Muscle of leg (tissue), 11 donors: Measurements from ENCODE around the gene CDADC1. TPM values are rescaled to one million over a fixed set of nuclear protein-coding genes. Genes with fewer than 3 reads are reported as not detected.

Experiments
- DNase-seq: peaks from one replicate; pipeline ENCODE4 v3.0.0; 2013
- H3K27ac ChIP-seq: one replicate; pipeline ENCODE4 v1.5.1; 2013; ENCODE audit warnings: mild to moderate bottlenecking, low read length, control low read depth
- H3K27me3 ChIP-seq: one replicate; pipeline ENCODE4 v1.6.1; 2013; ENCODE audit warnings: low read length; ENCODE audit not compliant: control insufficient read depth, insufficient read depth
- H3K36me3 ChIP-seq: one replicate; pipeline ENCODE4 v1.6.1; 2013; ENCODE audit warnings: low read length; ENCODE audit not compliant: control insufficient read depth, insufficient read depth
- H3K4me1 ChIP-seq: one replicate; pipeline ENCODE4 v1.6.1; 2013; ENCODE audit warnings: low read length; ENCODE audit not compliant: control insufficient read depth, insufficient read depth
- H3K4me3 ChIP-seq: one replicate; pipeline ENCODE4 v1.5.1; 2013; ENCODE audit warnings: low read length, control low read depth
- H3K9me3 ChIP-seq: replicated peaks from 2 replicates; pipeline ENCODE4 v1.6.1; 2013; ENCODE audit warnings: low read depth, low read length; ENCODE audit not compliant: control insufficient read depth
- WGBS: methylation state at CpG from one replicate; pipeline ENCODE4 v1.1.5; 2013; ENCODE audit warnings: missing lambda C conversion rate; ENCODE audit not compliant: insufficient coverage; 5-methylcytosine and 5-hydroxymethylcytosine counted together
- polyA plus RNA-seq, 8 donors: library from polyadenylated mRNA; unstranded; fragments of 120-200 nt; gene quantifications; one replicate each; pipeline versions ENCODE4 v1.2.1 to v1.2.3, GENCODE V29; 2013; ENCODE audit warnings: inconsistent platforms in 1 of 8, low replicate concordance in 1 of 8; ENCODE audit not compliant: insufficient read length in 8 of 8, insufficient read depth in 1 of 8
- total RNA-seq: library from RNA; stranded (reverse); fragments of 120-200 nt; gene quantifications from one replicate; pipeline ENCODE4 v1.2.4, GENCODE V29; 2013

The CDADC1 gene
- total and polyA plus RNA-seq, 9 donors = 6.3 to 12.3 (median 8.9) TPM

GRCh38 chr13:49302222-49302621 is 54.5 kb downstream of the CDADC1 start:
- Histone ChIP-seq H3K4me1 (peaks cover 30% of the 10 kb centered on the region), H3K27ac (no peak overlapping the region), H3K4me3 (no peak overlapping the region), H3K27me3 (no peaks in the 10 kb centered on the region), H3K36me3 (no peaks in the 10 kb centered on the region), H3K9me3 (no peaks in the 10 kb centered on the region)
- DNase-seq = no peak
- 67% methylated on average over 7 of the region's 7 CpGs for WGBS

DNA sequence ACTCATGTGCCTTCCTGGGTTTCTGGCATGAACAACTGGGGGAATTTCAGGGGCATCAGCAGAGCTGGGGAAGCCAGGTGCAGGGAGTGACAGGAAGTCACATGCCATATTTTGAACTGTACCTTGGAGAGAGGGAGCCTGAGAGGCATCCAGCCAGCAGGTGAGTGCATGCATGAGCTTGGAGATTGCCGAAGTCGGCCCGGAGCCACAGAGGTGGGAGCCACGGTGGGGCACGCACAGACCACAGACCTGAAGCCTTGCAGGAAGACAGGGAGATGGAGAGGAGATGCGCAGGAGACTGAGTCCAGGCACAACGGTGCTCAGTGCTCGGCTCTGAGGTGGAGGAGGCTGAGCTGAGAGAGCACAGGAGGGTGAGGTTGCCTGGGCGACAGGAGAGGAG is 55.1 kb downstream of the CDADC1 start:
- no peaks in the 10 kb centered on the region for H3K36me3 ChIP-seq
- DNase-seq = no peak
- WGBS = 82% methylated on average over 9 of the region's 9 CpGs
- H3K27ac ChIP-seq = no peak overlapping the region
- peaks cover 34% of the 10 kb centered on the region for H3K4me1 ChIP-seq
- no peak overlapping the region for H3K4me3 ChIP-seq
- H3K9me3 ChIP-seq = no peaks in the 10 kb centered on the region
- H3K27me3 ChIP-seq = no peaks in the 10 kb centered on the region

DNA sequence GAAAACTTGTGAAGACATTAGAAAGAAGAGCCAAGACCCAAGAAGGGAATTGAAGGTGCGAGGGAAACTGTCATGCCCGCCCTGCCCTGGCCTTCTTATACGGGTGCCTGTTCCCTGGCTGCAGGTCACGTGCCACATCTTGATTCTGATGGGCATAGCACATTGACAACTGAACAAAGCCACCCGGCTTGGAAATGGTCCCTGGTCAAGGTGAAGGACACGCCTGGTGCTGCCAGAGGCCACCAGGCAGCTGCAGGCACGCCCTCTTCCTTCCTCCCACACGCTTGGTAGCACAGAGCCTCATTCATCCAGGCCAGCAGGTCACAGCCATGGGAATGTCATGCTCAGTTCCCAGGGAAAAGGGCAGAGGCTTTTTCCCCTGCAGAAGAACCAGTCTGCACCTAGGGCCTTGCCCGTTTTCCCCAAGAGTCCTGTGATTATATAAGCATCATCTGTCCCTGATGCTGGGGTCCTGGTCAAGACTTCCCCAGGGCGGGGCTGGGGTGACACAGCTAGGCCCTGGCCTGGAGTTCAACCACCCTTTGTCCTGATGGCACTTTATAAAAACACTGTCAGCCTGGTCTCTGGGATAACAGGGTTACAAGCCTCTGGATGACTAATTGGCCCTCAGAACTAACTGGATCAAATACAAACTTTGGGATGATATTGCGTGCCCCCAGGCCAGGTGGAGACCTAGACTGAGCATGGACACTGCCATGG is 56.0 kb downstream of the CDADC1 start:
- DNase-seq = no peak
- Histone ChIP-seq H3K27ac (no peak overlapping the region), H3K36me3 (no peaks in the 10 kb centered on the region), H3K4me1 (peaks cover 40% of the 10 kb centered on the region), H3K9me3 (no peaks in the 10 kb centered on the region), H3K27me3 (no peaks in the 10 kb centered on the region), H3K4me3 (no peak overlapping the region)
- WGBS = 84% methylated on average over 11 of the region's 11 CpGs

DNA sequence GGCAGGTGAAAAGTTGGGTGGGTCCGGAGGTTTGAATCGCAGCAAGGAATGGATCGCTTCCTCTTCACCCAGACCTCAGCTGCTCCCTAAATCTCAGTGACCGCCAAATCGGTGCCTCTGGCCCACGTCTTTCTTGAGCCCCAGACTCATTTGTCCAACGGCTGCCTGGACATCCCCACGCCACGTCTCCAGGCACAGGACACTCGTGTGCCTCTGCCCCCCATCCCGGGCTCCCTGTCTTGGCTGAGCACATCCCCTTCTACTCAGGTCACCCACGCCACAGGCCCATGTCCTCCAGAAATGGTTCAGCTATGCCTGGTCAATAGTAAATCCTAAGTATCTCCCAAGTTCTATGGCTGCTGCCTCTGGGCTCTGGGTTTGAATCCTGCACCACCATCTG is 56.6 kb downstream of the CDADC1 start:
- 90% methylated on average over 11 of the region's 12 CpGs for WGBS
- Histone ChIP-seq H3K9me3 (no peaks in the 10 kb centered on the region), H3K36me3 (no peaks in the 10 kb centered on the region), H3K4me1 (peaks cover 40% of the 10 kb centered on the region), H3K27ac (no peak overlapping the region), H3K27me3 (no peaks in the 10 kb centered on the region), H3K4me3 (no peak overlapping the region)
- no peak for DNase-seq

GRCh38 chr13:49304763-49305700 is 57.3 kb downstream of the CDADC1 start:
- H3K27me3 ChIP-seq = no peaks in the 10 kb centered on the region
- no peak overlapping the region for H3K27ac ChIP-seq
- DNase-seq = no peak
- H3K4me3 ChIP-seq = no peak overlapping the region
- H3K36me3 ChIP-seq = no peaks in the 10 kb centered on the region
- 49% methylated on average over 23 of the region's 25 CpGs for WGBS
- H3K4me1 ChIP-seq = peaks cover 40% of the 10 kb centered on the region
- H3K9me3 ChIP-seq = no peaks in the 10 kb centered on the region

GRCh38 chr13:49305792-49306425 is 58.2 kb downstream of the CDADC1 start:
- no peak overlapping the region for H3K27ac ChIP-seq
- no peaks in the 10 kb centered on the region for H3K36me3 ChIP-seq
- H3K9me3 ChIP-seq = no peaks in the 10 kb centered on the region
- H3K4me3 ChIP-seq = no peak overlapping the region
- peak; percentile 49 for DNase-seq
- H3K4me1 ChIP-seq = peaks cover 38% of the 10 kb centered on the region
- no peaks in the 10 kb centered on the region for H3K27me3 ChIP-seq
- 43% methylated on average over 10 of the region's 15 CpGs for WGBS

DNA sequence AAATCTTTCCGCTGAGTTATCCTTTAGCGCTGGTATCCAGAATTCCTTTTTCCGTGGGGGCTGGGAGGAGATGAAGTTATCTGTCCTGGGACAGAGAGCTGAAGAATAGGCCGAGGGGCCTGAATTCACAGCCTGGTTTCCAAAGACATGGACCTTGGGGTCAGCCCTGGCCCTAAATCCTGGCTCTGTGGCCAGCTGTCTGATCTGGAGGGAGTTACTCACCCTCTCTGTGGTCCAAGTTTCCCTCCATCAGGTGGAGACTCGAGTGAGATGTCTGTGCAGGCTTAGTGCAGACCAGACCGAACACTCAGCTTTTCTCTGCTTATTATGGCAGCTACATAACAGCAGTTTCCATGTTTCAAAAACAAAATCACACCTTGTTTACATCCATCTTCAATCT is 59.6 kb downstream of the CDADC1 start:
- peak; percentile 60 for DNase-seq
- Histone ChIP-seq H3K27me3 (no peaks in the 10 kb centered on the region), H3K9me3 (no peaks in the 10 kb centered on the region), H3K4me3 (no peak overlapping the region), H3K4me1 (peaks cover 30% of the 10 kb centered on the region), H3K36me3 (no peaks in the 10 kb centered on the region), H3K27ac (peak overlapping the region; percentile 85)
- WGBS = 62% methylated on average over 4 of the region's 6 CpGs

GRCh38 chr13:49308097-49308875 is 60.6 kb downstream of the CDADC1 start:
- H3K4me3 ChIP-seq = no peak overlapping the region
- peak overlapping the region; percentile 85 for H3K27ac ChIP-seq
- no peaks in the 10 kb centered on the region for H3K27me3 ChIP-seq

DNA sequence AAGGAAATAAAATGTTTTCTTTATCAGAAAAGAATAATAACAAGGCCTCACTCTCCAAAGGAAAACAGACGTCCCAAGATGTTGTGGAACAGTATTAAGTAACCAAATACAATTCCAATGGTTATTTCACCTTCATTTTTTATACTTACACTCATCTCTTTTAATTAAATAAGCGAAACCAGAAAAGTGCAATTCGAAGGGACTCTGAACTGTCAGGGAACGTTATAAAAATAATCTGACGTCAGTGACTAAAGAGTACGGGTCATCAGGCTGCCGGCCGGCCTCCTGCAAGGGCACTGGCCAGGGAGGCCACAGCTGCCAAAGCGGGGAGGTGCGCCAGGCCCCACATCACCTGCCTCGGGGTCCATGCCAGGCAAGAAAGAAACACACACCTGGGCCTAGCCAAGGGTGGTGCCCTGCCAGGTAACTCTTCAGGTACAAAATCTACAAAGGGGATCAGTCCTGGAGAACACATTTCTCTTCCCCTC is 61.2 kb downstream of the CDADC1 start:
- Histone ChIP-seq H3K4me3 (no peak overlapping the region), H3K36me3 (no peaks in the 10 kb centered on the region), H3K4me1 (peaks cover 32% of the 10 kb centered on the region), H3K27ac (no peak overlapping the region), H3K9me3 (no peaks in the 10 kb centered on the region), H3K27me3 (no peaks in the 10 kb centered on the region)
- 71% methylated on average over 8 of the region's 11 CpGs for WGBS
- DNase-seq = peak; percentile 24

More at GRCh38 chr13:49308097-49308875, 60.6 kb downstream of the CDADC1 start:
- WGBS = 12% methylated on average over 4 of the region's 7 CpGs
- H3K4me1 ChIP-seq = peaks cover 30% of the 10 kb centered on the region
- H3K9me3 ChIP-seq = no peaks in the 10 kb centered on the region
- no peaks in the 10 kb centered on the region for H3K36me3 ChIP-seq
- peak; percentile 94 for DNase-seq
